B cell (primary cell): ENCODE data around the gene DIS3. TPM values are rescaled to one million over a fixed set of nuclear protein-coding genes. Genes with fewer than 3 reads are reported as not detected.

ENCODE experiments used
- ATAC-seq: fragments of 200-7000 bp; cut with Tn5 transposase; one replicate; pipeline ENCODE4 v1.10.0; 2021; ENCODE audit warnings: low read depth, mild to moderate bottlenecking, moderate number of reproducible peaks, moderate library complexity
- CTCF ChIA-PET: fragments of 350-600 bp; sonication (Branson Sonifier 250); formaldehyde crosslinking; loops from one replicate; lab custom pipeline; 2021; ENCODE audit warnings: antibody characterized with exemption, inconsistent platforms; lab: Charles Lee
- POLR2A ChIA-PET: fragments of 350-600 bp; sonication (Branson Sonifier 250); formaldehyde crosslinking; loops from one replicate; lab custom pipeline; 2021; ENCODE audit warnings: antibody characterized with exemption; lab: Charles Lee
- DNase-seq: peaks from one replicate; pipeline ENCODE4 v3.0.0; 2013
- H2AFZ ChIP-seq: 2 replicates; pipeline ENCODE4 v1.6.1; 2012; ENCODE audit warnings: mild to moderate bottlenecking, low read depth, low read length; ENCODE audit not compliant: insufficient read depth, poor library complexity, severe bottlenecking
- H3K27ac ChIP-seq, 2 donors: 1 replicate in 1 of 2; 2 replicates in 1 of 2; pipeline ENCODE4 v1.5.1; 2012 to 2013; ENCODE audit warnings: low read length in 2 of 2, mild to moderate bottlenecking in 2 of 2, moderate library complexity in 1 of 2
- H3K27me3 ChIP-seq, 4 experiments: fragments of 200-600 bp in 1 of 4; sonication (generic) in 1 of 4; replicated peaks in 1 of 4; 1 replicate in 2 of 4; 2 replicates in 2 of 4; pipeline versions ENCODE4 v1.6.1 to v1.7.0; 2013 to 2016; ENCODE audit warnings: low read length in 3 of 4, mild to moderate bottlenecking in 2 of 4, mixed read lengths in 1 of 4, moderate library complexity in 1 of 4; ENCODE audit not compliant: insufficient read depth in 4 of 4, control insufficient read depth in 3 of 4; ENCODE audit errors: control extremely low read depth in 1 of 4
- H3K36me3 ChIP-seq, 2 experiments: replicated peaks in 1 of 2; 1 replicate in 1 of 2; 2 replicates in 1 of 2; pipeline versions ENCODE4 v1.6.1 to v1.7.1; 2013; ENCODE audit warnings: low read length in 1 of 2; ENCODE audit not compliant: insufficient read depth in 2 of 2, control insufficient read depth in 1 of 2; ENCODE audit errors: control extremely low read depth in 1 of 2, extremely low read depth in 1 of 2
- H3K4me1 ChIP-seq, 2 donors: fragments of 200-600 bp in 1 of 2; sonication (generic) in 1 of 2; 1 replicate in 1 of 2; 2 replicates in 1 of 2; pipeline versions ENCODE4 v1.5.1 to v1.6.1; 2013 to 2017; ENCODE audit warnings: low read length in 2 of 2; ENCODE audit not compliant: control insufficient read depth in 2 of 2, insufficient read depth in 2 of 2
- H3K4me2 ChIP-seq: replicated peaks from 2 replicates; pipeline ENCODE3; 2012; ENCODE audit warnings: mild to moderate bottlenecking, low read depth, low read length; ENCODE audit not compliant: poor library complexity, severe bottlenecking
- H3K4me3 ChIP-seq, 5 experiments: fragments of 200-600 bp in 1 of 5; sonication (generic) in 1 of 5; 1 replicate in 3 of 5; 2 replicates in 2 of 5; pipeline versions ENCODE4 v1.5.1 to v1.7.0; 2011 to 2016; ENCODE audit warnings: low read length in 4 of 5, mild to moderate bottlenecking in 4 of 5, low read depth in 2 of 5, control low read depth in 1 of 5, moderate library complexity in 1 of 5; ENCODE audit not compliant: insufficient read depth in 1 of 5; ENCODE audit errors: control extremely low read depth in 1 of 5, extremely low read depth in 1 of 5
- H3K79me2 ChIP-seq: fragments of 200-600 bp; sonication (generic); one replicate; pipeline ENCODE4 v1.6.0; 2016; ENCODE audit warnings: low read length; ENCODE audit not compliant: control insufficient read depth, insufficient read depth
- H3K9ac ChIP-seq: fragments of 200-600 bp; sonication (generic); 2 replicates; pipeline ENCODE4 v1.6.1; 2017; ENCODE audit warnings: mild to moderate bottlenecking, low read length, moderate library complexity
- H3K9me3 ChIP-seq, 3 donors: one replicate each; pipeline versions ENCODE4 v1.6.1 to v1.7.1; 2013; ENCODE audit warnings: low read length in 2 of 3; ENCODE audit not compliant: control insufficient read depth in 2 of 3, insufficient read depth in 1 of 3; ENCODE audit errors: control extremely low read depth in 1 of 3
- H4K20me1 ChIP-seq: 2 replicates; pipeline ENCODE4 v1.6.0; 2012; ENCODE audit warnings: mild to moderate bottlenecking, low read length; ENCODE audit not compliant: insufficient read depth, control insufficient read depth, poor library complexity, severe bottlenecking
- H3K27ac Mint-ChIP-seq: one replicate; pipeline ENCODE4 v1.8.0; 2021; ENCODE audit warnings: mixed read lengths
- H3K27me3 Mint-ChIP-seq: one replicate; pipeline ENCODE4 v1.8.0; 2021; ENCODE audit warnings: mixed read lengths
- H3K4me1 Mint-ChIP-seq: one replicate; pipeline ENCODE4 v1.8.0; 2021; ENCODE audit warnings: mixed read lengths
- H3K4me3 Mint-ChIP-seq: one replicate; pipeline ENCODE4 v1.8.0; 2021; ENCODE audit warnings: mixed read lengths
- H3K9me3 Mint-ChIP-seq: one replicate; pipeline ENCODE4 v1.8.0; 2022; ENCODE audit warnings: mixed read lengths; ENCODE audit not compliant: insufficient read depth
- EZH2 ChIP-seq: IDR thresholded peaks from 2 replicates; pipeline ENCODE4 v1.6.1; 2012; ENCODE audit warnings: borderline replicate concordance, low read depth, mild to moderate bottlenecking, moderate library complexity, low read length; ENCODE audit not compliant: insufficient read depth, poor library complexity, severe bottlenecking
- WGBS: methylation state at CpG from one replicate; pipeline ENCODE4 v1.1.5; 2013; ENCODE audit warnings: missing lambda C conversion rate; ENCODE audit not compliant: insufficient coverage; 5-methylcytosine and 5-hydroxymethylcytosine counted together
- intact Hi-C: fragments of 100-400 bp; cut with micrococcal nuclease; formaldehyde crosslinking; loops from one replicate; pipeline ENCODE4 v1.10.0; 2022
- polyA plus RNA-seq: library from polyadenylated mRNA; depleted of rRNA; stranded (reverse); fragments of >200 nt; gene quantifications from 2 replicates; pipeline ENCODE4 v1.2.3, GENCODE V29; 2012
- total RNA-seq, 2 donors: library from RNA; stranded (reverse); fragments of 120-200 nt in 1 of 2; gene quantifications; 1 replicate in 1 of 2; 2 replicates in 1 of 2; pipeline versions ENCODE4 v1.2.3 to v1.2.4, GENCODE V29; 2013 to 2022
- TF ChIP-seq, protein P1 (sequence below): fragments of 200-600 bp; IDR thresholded peaks from one replicate; pipeline ENCODE4 v1.8.0; 2022; ENCODE audit warnings: antibody characterized with exemption, mild to moderate bottlenecking

DIS3 gene
- total and polyA plus RNA-seq, 2 donors (not counting 1 experiment from before 2014, with no cell fraction given) = 10.4 to 39.8 TPM

DNA sequence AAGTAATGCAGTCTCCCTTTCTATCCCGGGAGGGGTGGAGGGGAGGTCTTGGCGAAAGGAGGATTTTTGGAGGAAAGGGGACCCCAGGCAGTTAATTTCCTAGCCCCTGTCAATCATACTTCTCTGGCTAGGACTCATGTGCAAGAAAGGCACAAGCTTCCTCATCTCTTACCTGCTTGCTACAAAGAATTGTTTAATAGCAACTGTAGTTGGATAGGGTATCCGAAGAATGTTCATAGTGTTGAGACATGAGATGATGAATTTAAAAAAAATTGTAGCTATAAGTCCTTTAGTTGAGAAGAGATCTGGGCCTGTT, 53.5 kb downstream of the DIS3 start:
- WGBS = no CpG with 5 or more reads among the region's 3 CpGs
- no peaks in the 10 kb centered on the region for H3K27me3 ChIP-seq
- peak overlapping the region; percentile 30 to 90 (median 85) for H3K4me3 ChIP-seq
- peaks cover 39% of the 10 kb centered on the region for H3K4me1 Mint-ChIP-seq
- no peaks in the 10 kb centered on the region for H4K20me1 ChIP-seq
- POLR2A ChIA-PET = no interaction called here
- H3K4me2 ChIP-seq = peak overlapping the region; percentile 89
- no peaks in the 10 kb centered on the region for H3K9me3 Mint-ChIP-seq
- peak overlapping the region; percentile 54 to 69 for H3K27ac ChIP-seq
- TF ChIP-seq, protein P1, sequence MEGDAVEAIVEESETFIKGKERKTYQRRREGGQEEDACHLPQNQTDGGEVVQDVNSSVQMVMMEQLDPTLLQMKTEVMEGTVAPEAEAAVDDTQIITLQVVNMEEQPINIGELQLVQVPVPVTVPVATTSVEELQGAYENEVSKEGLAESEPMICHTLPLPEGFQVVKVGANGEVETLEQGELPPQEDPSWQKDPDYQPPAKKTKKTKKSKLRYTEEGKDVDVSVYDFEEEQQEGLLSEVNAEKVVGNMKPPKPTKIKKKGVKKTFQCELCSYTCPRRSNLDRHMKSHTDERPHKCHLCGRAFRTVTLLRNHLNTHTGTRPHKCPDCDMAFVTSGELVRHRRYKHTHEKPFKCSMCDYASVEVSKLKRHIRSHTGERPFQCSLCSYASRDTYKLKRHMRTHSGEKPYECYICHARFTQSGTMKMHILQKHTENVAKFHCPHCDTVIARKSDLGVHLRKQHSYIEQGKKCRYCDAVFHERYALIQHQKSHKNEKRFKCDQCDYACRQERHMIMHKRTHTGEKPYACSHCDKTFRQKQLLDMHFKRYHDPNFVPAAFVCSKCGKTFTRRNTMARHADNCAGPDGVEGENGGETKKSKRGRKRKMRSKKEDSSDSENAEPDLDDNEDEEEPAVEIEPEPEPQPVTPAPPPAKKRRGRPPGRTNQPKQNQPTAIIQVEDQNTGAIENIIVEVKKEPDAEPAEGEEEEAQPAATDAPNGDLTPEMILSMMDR = no peak
- TF ChIP-seq EZH2 = no peak
- intact Hi-C loops = no loop called here
- peak overlapping the region; percentile 90 for H3K27ac Mint-ChIP-seq
- DNase-seq (no peak), ATAC-seq (no peak)
- H3K4me1 ChIP-seq = peaks cover 13 to 20% of the 10 kb centered on the region in 2 donors
- H3K79me2 ChIP-seq = peaks cover 47% of the 10 kb centered on the region
- H3K9me3 ChIP-seq = no peaks in the 10 kb centered on the region
- peak overlapping the region; percentile 93 for H2AFZ ChIP-seq
- CTCF ChIA-PET = interaction anchor here (1.2 kb wide), 1 partner anchor 61 kb away, joined by 3 read pairs; no protein-coding TSS in a partner anchor
- H3K27me3 Mint-ChIP-seq = no peaks in the 10 kb centered on the region
- H3K4me3 Mint-ChIP-seq = peak overlapping the region; percentile 98
- H3K36me3 ChIP-seq = peaks cover 4 to 13% of the 10 kb centered on the region in 2 experiments
- H3K9ac ChIP-seq = peak overlapping the region; percentile 74

DNA sequence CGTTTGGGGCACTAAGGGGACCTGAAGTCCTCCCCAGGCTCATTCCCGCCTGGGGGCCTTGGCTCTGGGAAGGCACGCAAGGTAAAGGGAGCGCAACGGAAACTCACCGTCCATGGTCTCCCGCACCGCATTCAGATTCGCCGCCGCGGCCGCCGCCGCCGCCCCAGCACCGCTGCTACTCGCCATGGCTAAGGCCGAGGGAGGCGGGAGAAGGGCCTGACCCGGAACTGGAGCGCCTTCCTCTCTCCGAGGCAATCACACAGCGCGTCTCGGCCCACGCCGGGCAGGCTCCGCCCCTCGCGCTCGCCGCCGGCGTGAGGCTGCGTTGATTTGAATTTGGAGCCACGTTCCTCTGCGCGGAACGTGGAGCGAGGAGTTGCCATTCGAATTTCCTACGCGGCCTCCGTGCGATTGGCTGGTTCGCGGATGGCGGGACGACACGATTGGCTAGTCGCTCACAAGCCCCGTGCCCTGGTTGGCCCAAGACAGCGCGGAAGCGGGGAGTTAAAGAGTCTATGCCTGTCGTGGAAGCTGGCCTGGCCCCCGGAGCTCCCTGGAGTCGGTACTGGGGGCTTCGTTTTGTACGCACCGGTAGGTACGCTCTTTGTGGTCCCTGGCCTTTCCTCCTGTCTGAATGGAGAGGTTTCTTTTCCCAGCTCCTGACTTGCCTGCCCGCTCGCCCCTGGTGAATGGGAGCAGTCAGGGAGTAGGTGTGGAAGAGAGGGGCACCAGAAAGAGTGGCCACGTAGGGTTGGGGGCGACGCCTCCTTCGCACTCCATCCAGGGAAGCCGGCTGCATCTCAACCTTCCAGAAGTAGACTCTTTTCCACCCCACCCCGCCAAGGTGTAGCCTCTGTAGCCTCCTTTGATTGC, 54.0 kb downstream of the DIS3 start, which contains the start of the genes BORA and MZT1:
BORA (plus strand) TSS at position 507 of the 873 bp plus-strand sequence. CDS start 1,018 bp downstream, outside the sequence.
MZT1 (minus strand) TSS at position 213 of the 873 bp plus-strand sequence; CDS start at position 186, 27 bp downstream.
- peak within 1 kb of the TSS; percentile 93 for H2AFZ ChIP-seq
- intact Hi-C loops = loop anchor here (1.0 kb wide), 2 partner anchors 55 to 331 kb away; partner anchors contain the start of gene PIBF1
- peak within 1 kb of the TSS; percentile 89 for H3K4me2 ChIP-seq
- no peaks in the 10 kb centered on the region for H3K27me3 ChIP-seq
- H3K36me3 ChIP-seq = peaks cover 1 to 7% of the 10 kb centered on the region in 2 experiments
- CTCF ChIA-PET = no interaction called here
- peak; percentile 93 for ATAC-seq
- no peaks in the 10 kb centered on the region for H3K27me3 Mint-ChIP-seq
- peak within 1 kb of the TSS; percentile 90 for H3K27ac Mint-ChIP-seq
- no peaks in the 10 kb centered on the region for H3K9me3 ChIP-seq
- under 1% methylated on average over 64 of the region's 71 CpGs for WGBS
- peak within 1 kb of the TSS; percentile 66 to 81 for H3K27ac ChIP-seq
- peaks cover 13 to 20% of the 10 kb centered on the region in 2 donors for H3K4me1 ChIP-seq
- no peaks in the 10 kb centered on the region for H3K9me3 Mint-ChIP-seq
- POLR2A ChIA-PET = no interaction called here
- TF ChIP-seq EZH2 = no peak
- TF ChIP-seq, protein P1 = no peak
- DNase-seq = peak; percentile 98
- peaks cover 39% of the 10 kb centered on the region for H3K4me1 Mint-ChIP-seq
- no peaks in the 10 kb centered on the region for H4K20me1 ChIP-seq
- peak within 1 kb of the TSS; percentile 71 to 90 (median 85) for H3K4me3 ChIP-seq
- peak within 1 kb of the TSS; percentile 98 for H3K4me3 Mint-ChIP-seq
- H3K79me2 ChIP-seq = peaks cover 51% of the 10 kb centered on the region
- peak within 1 kb of the TSS; percentile 74 for H3K9ac ChIP-seq
